Measurements from ENCODE around the gene CAMK2A. TPM values are rescaled to one million over a fixed set of nuclear protein-coding genes. Genes with fewer than 3 reads are reported as not detected.

The CAMK2A gene
- total and polyA plus RNA-seq, 2 donors (not counting 3 experiments of a cell fraction or from before 2014, with no cell fraction given): not detected

DNA sequence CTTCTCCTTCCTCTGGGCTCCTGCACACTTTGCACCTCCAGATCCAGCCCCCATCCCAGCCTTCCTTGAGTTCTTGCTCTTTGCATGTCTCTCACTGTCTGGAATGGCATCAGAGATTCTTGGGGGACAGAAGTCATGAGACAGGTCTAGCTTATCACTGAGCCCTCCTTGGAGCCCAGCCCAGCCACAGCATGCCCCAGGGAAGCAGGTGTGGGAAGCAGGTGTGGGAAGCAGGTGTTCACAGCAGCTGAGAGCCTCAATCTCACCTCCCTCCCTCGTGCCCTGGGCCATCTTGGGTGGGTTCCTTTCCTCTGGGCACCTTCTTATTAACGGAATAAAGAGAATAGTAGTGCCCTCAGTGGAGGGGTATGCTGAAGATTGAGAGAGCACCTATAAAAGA lies 72.5 kb downstream of the CAMK2A start:
- FAIRE-seq: no peak
- no peaks in the 10 kb centered on the region for H3K79me2 ChIP-seq (ENCODE audit: control insufficient read depth, insufficient read depth, low read length)
- no peaks in the 10 kb centered on the region for H4K20me1 ChIP-seq (replicated peaks; ENCODE audit: control insufficient read depth, extremely low read depth, insufficient read depth, low read length)
- ChIA-PET POLR2A (no interaction called here), CTCF (interaction anchor here (0.9 to 6.5 kb wide), 6 partner anchors 11 to 384 kb away, joined by 3 to 65 read pairs (median 16); no protein-coding TSS in a partner anchor)
- no peak overlapping the region for H3K27ac ChIP-seq (ENCODE audit: insufficient read depth, low read depth, low read length)
- intact Hi-C loops (cut with micrococcal nuclease): loop anchor here (5.0 kb wide), 1 partner anchor 580 kb away; no protein-coding TSS in a partner anchor
- no peaks in the 10 kb centered on the region for H3K9me3 ChIP-seq (replicated peaks; ENCODE audit: control insufficient read depth, insufficient read depth, low read length)
- peaks cover 0 to 8% of the 10 kb centered on the region in 2 experiments for H3K27me3 ChIP-seq (ENCODE audit: control insufficient read depth in 2 of 2, insufficient read depth in 2 of 2, low read length in 2 of 2)
- dilution Hi-C loops (cut with MboI; ENCODE audit: extremely low pct_ligation_motif_present, low sequenced_read_pairs): no loop called here
- no TSS peak for BruUV-seq (replicated peaks)
- H3K4me2 ChIP-seq (ENCODE audit: insufficient read depth, low read length): no peak overlapping the region
- H3K4me1 ChIP-seq (ENCODE audit: control insufficient read depth, extremely low read depth, insufficient read depth, low read length): no peaks in the 10 kb centered on the region
- H3K9me1 ChIP-seq (replicated peaks; ENCODE audit: control insufficient read depth, extremely low read depth, insufficient read depth, low read length): no peaks in the 10 kb centered on the region
- H3K4me3 ChIP-seq (replicated peaks in 1 of 3; ENCODE audit: insufficient read depth in 1 of 3, low read depth in 1 of 3, low read length in 3 of 3): no peak overlapping the region
- H3K9ac ChIP-seq (replicated peaks; ENCODE audit: extremely low read depth, insufficient read depth, low read length): no peak overlapping the region
- H3K36me3 ChIP-seq (ENCODE audit: control insufficient read depth in 2 of 2, extremely low read depth in 1 of 2, insufficient read depth in 2 of 2, low read length in 2 of 2): no peaks in the 10 kb centered on the region
- H2AFZ ChIP-seq (ENCODE audit: low read depth, low read length): no peak overlapping the region
- no peak for DNase-seq (ENCODE audit: low read depth, low spot score)
- TF ChIP-seq JUN (IDR thresholded peaks at IDR 0.05; ENCODE audit: borderline replicate concordance, insufficient read depth, insufficient read length, low read depth): no peak
- TF ChIP-seq FOS (IDR thresholded peaks at IDR 0.05; ENCODE audit: borderline replicate concordance, insufficient read depth, low read length): no peak
- no peak for TF ChIP-seq CTCF (IDR thresholded peaks at IDR 0.05; ENCODE audit: extremely low read depth in 1 of 2, insufficient read depth in 1 of 2, low read depth in 1 of 2, low read length in 2 of 2)
- TF ChIP-seq POLR2A (IDR thresholded peaks at IDR 0.05; ENCODE audit: low read depth, low read length): no peak
- TF ChIP-seq GATA2 (IDR thresholded peaks at IDR 0.05; ENCODE audit: insufficient read depth, insufficient read length, low read depth, low read length): no peak
- no peak for TF ChIP-seq MAX (IDR thresholded peaks at IDR 0.05; ENCODE audit: insufficient read depth, insufficient read length)
- no peak for TF ChIP-seq EZH2 (IDR thresholded peaks at IDR 0.05; ENCODE audit: borderline replicate concordance, low read depth, low read length, severe bottlenecking)
- no peak for TF ChIP-seq MYC (IDR thresholded peaks at IDR 0.05; ENCODE audit: low read depth, low read length)
- TF ChIP-seq POLR2AphosphoS5 (IDR thresholded peaks at IDR 0.05; ENCODE audit: insufficient read depth, low read depth, low read length): no peak

All from endothelial cell of umbilical vein (primary cell).